WI38 (cell line): ENCODE measurements around the gene SEC63.

Experiments
- H3K4me3 ChIP-seq: 2 replicates; pipeline ENCODE4 v1.5.1; 2011; ENCODE audit warnings: low read depth, mild to moderate bottlenecking, control low read depth, low read length
- CTCF ChIP-seq: IDR thresholded peaks from 2 replicates; pipeline ENCODE4 v1.5.1; 2012; ENCODE audit warnings: low read depth, mild to moderate bottlenecking, control low read depth, low read length

The SEC63 gene

GRCh38 chr6:107822176-107823046 is 135.6 kb downstream of the SEC63 start:
- H3K4me3 ChIP-seq = peak overlapping the region; percentile 2; the same call in 1 of the 2 replicates

GRCh38 chr6:107821591-107821990 is 136.4 kb downstream of the SEC63 start:
- no peak for TF ChIP-seq CTCF

More at GRCh38 chr6:107822176-107823046, 135.6 kb downstream of the SEC63 start:
- no peak for TF ChIP-seq CTCF

GRCh38 chr6:107820338-107821261 is 137.4 kb downstream of the SEC63 start:
- H3K4me3 ChIP-seq = no peak overlapping the region
- TF ChIP-seq CTCF = no peak

More at GRCh38 chr6:107821591-107821990, 136.4 kb downstream of the SEC63 start:
- H3K4me3 ChIP-seq = no peak overlapping the region

- no peak for TF ChIP-seq CTCF
- no peak overlapping the region for H3K4me3 ChIP-seq
These were observed 138.1 kb downstream of the SEC63 start for GRCh38 chr6:107819964-107820337.

GRCh38 chr6:107819217-107819616 is 138.8 kb downstream of the SEC63 start:
- no peak for TF ChIP-seq CTCF
- H3K4me3 ChIP-seq = no peak overlapping the region

- H3K4me3 ChIP-seq = no peak overlapping the region
- no peak for TF ChIP-seq CTCF
These were observed 139.7 kb downstream of the SEC63 start for GRCh38 chr6:107818272-107818671.
